ENCODE results near the gene PKMYT1. TPM values are rescaled to one million over a fixed set of nuclear protein-coding genes. Genes with fewer than 3 reads are reported as not detected.
"Not testable (repeated sequence)": the region's sequence is repeated elsewhere in the genome, so short reads cannot be mapped to it uniquely, and the experiment has no call there.

PKMYT1 gene
- total RNA-seq, 4 donors from 2014 or later, result 0.81 to 0.88 TPM; not detected in 2

DNA sequence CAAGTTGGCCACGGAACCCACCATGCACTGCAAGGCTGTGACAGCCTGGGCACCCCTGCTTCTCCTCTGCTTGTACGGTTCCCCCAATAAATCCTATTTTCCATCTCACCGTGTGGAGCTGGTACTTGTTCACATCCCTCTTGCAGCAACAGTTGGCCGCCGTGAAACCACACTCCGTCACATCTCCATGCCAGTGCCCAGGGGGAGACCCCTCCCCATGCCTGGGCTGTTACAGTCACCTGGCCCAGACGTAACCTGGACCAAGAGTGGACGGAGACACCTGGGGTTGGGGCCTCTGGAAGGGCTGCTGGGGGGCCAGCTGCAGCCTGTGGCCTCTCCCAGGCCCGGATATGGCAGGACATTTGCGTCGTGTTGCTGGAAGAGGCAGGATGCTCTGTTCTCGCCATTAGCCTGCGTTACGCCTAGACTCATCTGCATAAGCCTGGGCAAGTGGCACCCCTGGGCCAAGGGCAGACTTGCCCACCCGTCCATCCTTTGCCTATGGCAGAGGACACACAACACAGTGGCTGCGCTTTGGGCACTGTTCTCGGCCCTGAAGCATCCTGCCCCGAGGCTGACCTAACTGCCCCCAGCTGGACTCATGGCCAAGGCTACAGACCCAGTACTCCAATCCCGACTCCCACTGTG lies 30.4 kb downstream of the PKMYT1 start:
- Histone ChIP-seq H3K4me1 (no peaks in the 10 kb centered on the region), H3K9me3 (no peaks in the 10 kb centered on the region), H3K27me3 (no peaks in the 10 kb centered on the region), H3K4me3 (replicated peaks in 1 of 3) (no peak overlapping the region), H3K36me3 (peaks cover 0 to 4% of the 10 kb centered on the region in 2 donors), H3K27ac (no peak overlapping the region)
- no peak for DNase-seq
- WGBS, 2 donors, result 86 to 91% methylated on average over 8 to 15 of the region's 19 CpGs
- TF ChIP-seq, protein P1, sequence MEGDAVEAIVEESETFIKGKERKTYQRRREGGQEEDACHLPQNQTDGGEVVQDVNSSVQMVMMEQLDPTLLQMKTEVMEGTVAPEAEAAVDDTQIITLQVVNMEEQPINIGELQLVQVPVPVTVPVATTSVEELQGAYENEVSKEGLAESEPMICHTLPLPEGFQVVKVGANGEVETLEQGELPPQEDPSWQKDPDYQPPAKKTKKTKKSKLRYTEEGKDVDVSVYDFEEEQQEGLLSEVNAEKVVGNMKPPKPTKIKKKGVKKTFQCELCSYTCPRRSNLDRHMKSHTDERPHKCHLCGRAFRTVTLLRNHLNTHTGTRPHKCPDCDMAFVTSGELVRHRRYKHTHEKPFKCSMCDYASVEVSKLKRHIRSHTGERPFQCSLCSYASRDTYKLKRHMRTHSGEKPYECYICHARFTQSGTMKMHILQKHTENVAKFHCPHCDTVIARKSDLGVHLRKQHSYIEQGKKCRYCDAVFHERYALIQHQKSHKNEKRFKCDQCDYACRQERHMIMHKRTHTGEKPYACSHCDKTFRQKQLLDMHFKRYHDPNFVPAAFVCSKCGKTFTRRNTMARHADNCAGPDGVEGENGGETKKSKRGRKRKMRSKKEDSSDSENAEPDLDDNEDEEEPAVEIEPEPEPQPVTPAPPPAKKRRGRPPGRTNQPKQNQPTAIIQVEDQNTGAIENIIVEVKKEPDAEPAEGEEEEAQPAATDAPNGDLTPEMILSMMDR (IDR thresholded peaks at IDR 0.05), result no peak
- no peak for TF ChIP-seq POLR2A (IDR thresholded peaks at IDR 0.05)
- intact Hi-C loops (cut with DNase I), result no loop called here

DNA sequence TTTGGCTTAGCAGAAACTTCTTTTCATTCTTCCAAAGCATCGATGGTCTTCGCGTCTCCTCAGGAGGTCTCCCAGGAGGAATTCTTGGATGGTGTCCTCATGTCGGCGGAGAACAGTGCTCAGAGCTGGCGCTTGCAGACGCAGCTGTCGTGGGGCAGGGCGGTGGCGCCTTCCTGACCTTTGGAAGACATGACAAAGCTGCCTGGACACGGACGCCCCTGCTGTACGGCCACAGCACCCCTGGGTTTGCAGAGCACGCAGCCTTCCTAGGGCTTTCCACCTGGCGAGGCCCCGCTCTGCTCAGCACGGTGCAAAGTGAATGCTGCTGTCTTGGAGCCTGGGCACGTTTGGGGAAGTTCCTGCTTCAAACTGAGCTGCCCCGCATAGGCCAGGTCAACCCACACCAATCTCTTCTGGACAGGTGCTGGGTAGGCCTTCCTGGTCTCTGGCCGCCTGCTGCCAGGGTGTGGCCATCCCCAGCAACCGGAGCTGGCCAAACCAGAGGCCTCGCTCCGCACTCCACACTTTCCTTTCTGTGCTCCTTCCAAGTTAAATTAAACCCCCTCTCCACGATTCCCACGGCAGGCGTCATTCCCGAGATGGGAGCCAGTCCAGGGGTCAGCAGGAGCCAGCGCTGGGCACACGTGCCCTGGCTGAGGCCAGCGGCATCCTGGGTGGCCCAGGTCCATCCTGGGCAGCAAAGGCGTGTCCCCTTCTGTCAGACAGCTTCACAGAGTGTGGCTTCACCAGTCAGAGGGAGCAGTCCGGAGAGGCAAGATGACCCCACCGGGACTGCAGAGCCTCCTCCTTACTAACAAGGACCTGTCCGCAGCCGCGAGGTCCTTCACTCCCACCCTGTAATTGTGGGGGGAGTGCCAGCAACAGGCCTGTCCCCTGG lies 31.2 kb downstream of the PKMYT1 start:
- no peak overlapping the region for H3K4me3 ChIP-seq (replicated peaks in 1 of 3)
- WGBS, 2 donors, result 87 to 89% methylated on average over 24 to 32 of the region's 36 CpGs
- H3K36me3 ChIP-seq, result peaks cover 0 to 4% of the 10 kb centered on the region in 2 donors
- no peak for DNase-seq
- no peak for TF ChIP-seq POLR2A (IDR thresholded peaks at IDR 0.05)
- TF ChIP-seq, protein P1 (IDR thresholded peaks at IDR 0.05), result no peak
- H3K27me3 ChIP-seq, result no peaks in the 10 kb centered on the region
- H3K27ac ChIP-seq, result no peak overlapping the region
- no peaks in the 10 kb centered on the region for H3K9me3 ChIP-seq
- intact Hi-C loops (cut with DNase I), result no loop called here
- H3K4me1 ChIP-seq, result no peaks in the 10 kb centered on the region

DNA sequence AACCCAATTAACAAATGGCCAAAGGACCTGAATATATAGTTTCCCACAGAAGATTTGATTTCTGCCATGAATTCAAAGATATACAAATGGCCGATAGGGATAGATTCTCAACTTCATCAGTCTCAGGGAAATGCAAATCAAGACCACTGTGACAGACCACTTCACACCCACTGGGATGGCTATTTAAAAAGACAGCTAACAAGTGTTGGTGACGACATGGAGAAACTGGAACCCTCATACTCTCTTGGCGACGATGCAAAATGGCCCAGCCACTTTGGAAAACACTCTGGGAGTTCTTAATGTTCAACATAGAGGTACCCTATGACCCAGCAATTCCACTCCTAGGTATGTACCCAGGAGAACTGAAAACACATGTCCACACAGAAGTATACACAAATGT lies 33.6 kb downstream of the PKMYT1 start:
- Histone ChIP-seq H3K27ac (no peak overlapping the region), H3K27me3 (no peaks in the 10 kb centered on the region), H3K4me1 (no peaks in the 10 kb centered on the region), H3K9me3 (no peaks in the 10 kb centered on the region), H3K36me3 (peaks cover 4 to 16% of the 10 kb centered on the region in 2 donors), H3K4me3 (replicated peaks in 1 of 3) (no peak overlapping the region)
- DNase-seq, result no peak
- WGBS, 2 donors, result 97% methylated on average over 4 of the region's 4 CpGs
- no peak for TF ChIP-seq POLR2A (IDR thresholded peaks at IDR 0.05)
- TF ChIP-seq, protein P1 (IDR thresholded peaks at IDR 0.05), result no peak
- intact Hi-C loops (cut with DNase I), result no loop called here

DNA sequence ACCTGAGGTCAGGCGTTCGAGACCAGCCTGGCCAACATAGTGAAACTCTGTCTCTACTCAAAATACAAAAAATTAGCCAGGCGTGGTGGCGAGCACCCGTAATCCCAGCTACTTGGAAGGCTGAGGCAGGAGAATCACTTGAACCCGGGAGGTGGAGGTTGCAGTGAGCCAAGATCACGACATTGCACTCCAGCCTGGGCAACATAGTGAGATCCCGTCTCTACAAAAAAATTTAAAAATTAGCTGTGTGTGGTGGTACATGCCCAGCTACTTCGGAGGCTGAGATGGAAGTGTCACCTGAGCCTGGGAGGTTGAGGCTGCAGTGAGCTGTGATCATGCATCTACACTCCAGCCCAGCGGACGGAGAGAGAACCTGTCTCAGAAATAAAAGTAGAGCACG lies 36.5 kb downstream of the PKMYT1 start:
- DNase-seq; H3K27ac ChIP-seq; H3K27me3 ChIP-seq; H3K4me3 ChIP-seq (replicated peaks in 1 of 3); H3K4me1 ChIP-seq; intact Hi-C loops (cut with DNase I); H3K9me3 ChIP-seq: not testable (repeated sequence)
- peaks cover 18 to 36% of the 10 kb centered on the region in 2 donors for H3K36me3 ChIP-seq
- 83 to 95% methylated on average over 11 to 12 of the region's 12 CpGs for WGBS, 2 donors

DNA sequence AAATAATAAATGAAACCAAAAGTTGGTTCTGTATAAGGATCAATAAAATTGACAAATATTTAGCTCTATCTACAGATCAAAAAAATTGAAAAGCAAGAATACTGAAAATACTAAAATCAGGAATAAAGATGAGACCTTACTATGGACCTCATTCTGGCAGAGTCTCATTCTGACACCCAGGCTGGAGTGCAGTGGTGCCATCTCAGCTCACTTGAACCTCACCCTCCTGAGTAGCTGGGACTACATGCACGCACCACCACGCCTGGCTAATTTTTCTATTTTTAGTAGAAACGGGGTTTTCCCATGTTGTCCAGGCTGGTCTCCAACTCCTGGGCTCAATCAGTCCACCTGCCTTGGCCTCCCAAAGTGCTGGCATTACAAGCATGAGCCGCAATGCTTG lies 38.2 kb downstream of the PKMYT1 start:
- no peaks in the 10 kb centered on the region for H3K27me3 ChIP-seq
- peaks cover 32 to 48% of the 10 kb centered on the region in 2 donors for H3K36me3 ChIP-seq
- H3K9me3 ChIP-seq, result no peaks in the 10 kb centered on the region
- WGBS, 2 donors, result 83 to 84% methylated on average over 4 of the region's 4 CpGs
- H3K4me1 ChIP-seq, result no peaks in the 10 kb centered on the region
- H3K4me3 ChIP-seq (replicated peaks in 1 of 3), result no peak overlapping the region
- TF ChIP-seq POLR2A (IDR thresholded peaks at IDR 0.05), result no peak
- TF ChIP-seq, protein P1 (IDR thresholded peaks at IDR 0.05), result no peak
- intact Hi-C loops (cut with DNase I), result no loop called here
- DNase-seq, result no peak
- H3K27ac ChIP-seq, result no peak overlapping the region

All from thyroid gland (tissue), 4 donors.